ENCODE measurements around the gene NOG.

DNA sequence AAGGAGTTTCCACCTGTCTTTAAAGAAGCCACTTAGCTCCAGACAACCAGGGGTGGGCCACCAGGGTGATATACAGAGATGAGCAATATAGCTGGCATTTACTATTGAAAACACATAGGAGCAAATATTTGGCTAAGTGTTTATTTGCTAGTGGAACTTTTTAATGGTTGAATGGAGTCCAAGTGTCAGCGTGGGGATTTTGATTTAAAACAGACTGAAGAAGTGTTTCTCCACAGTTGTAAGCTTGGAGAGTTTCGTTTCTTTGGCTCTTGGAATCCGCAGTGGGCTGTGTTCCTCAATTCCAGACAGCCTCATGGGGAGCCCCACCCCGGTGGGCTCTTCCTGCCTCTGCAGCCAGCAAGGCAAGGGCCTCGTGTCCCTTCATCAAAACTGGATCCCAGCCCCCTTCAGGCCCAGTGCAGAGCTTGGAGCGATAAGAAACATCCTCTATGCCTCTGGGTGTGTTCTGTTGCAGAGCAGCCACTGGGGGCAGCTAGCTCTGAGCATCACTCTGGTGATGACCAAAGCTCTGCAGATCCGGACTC, 36.1 kb downstream of the NOG start:
- peak in 1 of 2 donors; percentile 25 for TF ChIP-seq CTCF (IDR thresholded peaks at IDR 0.05; ENCODE audit: extremely low read depth in 1 of 2, insufficient read depth in 1 of 2, low read depth in 1 of 2, low read length in 2 of 2)
- no peak for TF ChIP-seq MAX (IDR thresholded peaks at IDR 0.05; ENCODE audit: insufficient read depth, insufficient read length)
- TF ChIP-seq POLR2A (IDR thresholded peaks at IDR 0.05; ENCODE audit: low read depth, low read length), result no peak
- no peak for TF ChIP-seq POLR2AphosphoS5 (IDR thresholded peaks at IDR 0.05; ENCODE audit: insufficient read depth, low read depth, low read length)
- TF ChIP-seq MYC (IDR thresholded peaks at IDR 0.05; ENCODE audit: low read depth, low read length), result no peak
- no peak for TF ChIP-seq FOS (IDR thresholded peaks at IDR 0.05; ENCODE audit: borderline replicate concordance, insufficient read depth, low read length)
- TF ChIP-seq EZH2 (IDR thresholded peaks at IDR 0.05; ENCODE audit: borderline replicate concordance, low read depth, low read length, severe bottlenecking), result no peak
- no peak for TF ChIP-seq JUN (IDR thresholded peaks at IDR 0.05; ENCODE audit: borderline replicate concordance, insufficient read depth, insufficient read length, low read depth)

All from endothelial cell of umbilical vein (primary cell).